Activated T-helper 9 cell treated with anti-CD3 and anti-CD28 coated beads, Interleukin-2, amount 50 U/mL, for 16 hours (primary cell): Measurements from ENCODE around the gene PPARGC1A.

Experiments
- DNase-seq: peaks from one replicate; pipeline ENCODE4 v3.0.0-alpha.2; 2020; ENCODE audit warnings: low read depth

Gene PPARGC1A, protein sequence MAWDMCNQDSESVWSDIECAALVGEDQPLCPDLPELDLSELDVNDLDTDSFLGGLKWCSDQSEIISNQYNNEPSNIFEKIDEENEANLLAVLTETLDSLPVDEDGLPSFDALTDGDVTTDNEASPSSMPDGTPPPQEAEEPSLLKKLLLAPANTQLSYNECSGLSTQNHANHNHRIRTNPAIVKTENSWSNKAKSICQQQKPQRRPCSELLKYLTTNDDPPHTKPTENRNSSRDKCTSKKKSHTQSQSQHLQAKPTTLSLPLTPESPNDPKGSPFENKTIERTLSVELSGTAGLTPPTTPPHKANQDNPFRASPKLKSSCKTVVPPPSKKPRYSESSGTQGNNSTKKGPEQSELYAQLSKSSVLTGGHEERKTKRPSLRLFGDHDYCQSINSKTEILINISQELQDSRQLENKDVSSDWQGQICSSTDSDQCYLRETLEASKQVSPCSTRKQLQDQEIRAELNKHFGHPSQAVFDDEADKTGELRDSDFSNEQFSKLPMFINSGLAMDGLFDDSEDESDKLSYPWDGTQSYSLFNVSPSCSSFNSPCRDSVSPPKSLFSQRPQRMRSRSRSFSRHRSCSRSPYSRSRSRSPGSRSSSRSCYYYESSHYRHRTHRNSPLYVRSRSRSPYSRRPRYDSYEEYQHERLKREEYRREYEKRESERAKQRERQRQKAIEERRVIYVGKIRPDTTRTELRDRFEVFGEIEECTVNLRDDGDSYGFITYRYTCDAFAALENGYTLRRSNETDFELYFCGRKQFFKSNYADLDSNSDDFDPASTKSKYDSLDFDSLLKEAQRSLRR

GRCh38 chr4:23889814-23890341 lies at the start of gene PPARGC1A:
Gene PPARGC1A, minus strand, starts transcription at chr4:23890047. Its CDS starts 90 bp downstream, at chr4:23889957.
- DNase-seq, result no peak

DNA sequence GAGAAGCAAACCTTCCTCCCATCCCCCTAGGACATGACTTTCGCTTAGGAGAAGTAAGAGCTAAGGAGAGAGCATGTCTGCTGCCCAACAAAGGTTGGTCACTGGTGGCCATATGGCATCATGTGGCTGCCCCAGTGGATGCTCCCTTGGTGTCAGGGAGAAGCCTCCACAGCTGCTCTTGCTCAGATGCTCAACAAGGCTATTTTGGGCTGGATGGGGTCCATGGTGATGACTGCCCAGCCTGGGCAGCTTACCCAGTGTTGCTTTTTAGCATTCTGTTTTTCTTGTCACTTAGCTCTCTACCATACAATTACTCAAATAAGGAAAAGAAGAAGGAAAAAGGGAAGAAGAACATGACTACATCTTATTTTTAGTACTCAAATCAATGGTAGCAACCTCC lies 48.9 kb upstream of the PPARGC1A start:
- no peak for DNase-seq

GRCh38 chr4:23937173-23937572 lies 47.3 kb upstream of the PPARGC1A start:
- DNase-seq, result no peak

GRCh38 chr4:23934915-23935314 lies 45.1 kb upstream of the PPARGC1A start:
- no peak for DNase-seq

DNA sequence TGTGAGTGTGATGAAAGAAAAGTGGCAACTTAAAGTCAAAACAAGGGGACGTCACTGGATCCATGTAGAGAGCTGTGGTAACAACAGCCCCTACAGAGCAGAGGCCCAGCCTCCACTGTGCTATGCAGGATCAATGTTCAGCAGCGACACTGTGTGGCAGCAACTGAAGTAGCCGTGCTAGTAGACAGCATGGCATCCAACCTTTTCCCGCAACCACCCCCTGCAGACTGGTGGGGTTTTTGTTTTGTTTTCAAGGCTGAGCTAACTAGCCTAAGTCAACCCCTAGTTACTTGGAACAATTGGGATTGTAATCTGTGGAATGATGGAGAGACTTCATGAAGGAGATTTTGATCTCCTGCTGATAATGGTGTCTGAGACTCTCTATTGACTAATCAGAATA lies 44.4 kb upstream of the PPARGC1A start:
- no peak for DNase-seq

- DNase-seq, result no peak
Observed at GRCh38 chr4:23932901-23933308, 43.1 kb upstream of the PPARGC1A start.

- no peak for DNase-seq
Observed at GRCh38 chr4:23932186-23932585, 42.3 kb upstream of the PPARGC1A start.

DNA sequence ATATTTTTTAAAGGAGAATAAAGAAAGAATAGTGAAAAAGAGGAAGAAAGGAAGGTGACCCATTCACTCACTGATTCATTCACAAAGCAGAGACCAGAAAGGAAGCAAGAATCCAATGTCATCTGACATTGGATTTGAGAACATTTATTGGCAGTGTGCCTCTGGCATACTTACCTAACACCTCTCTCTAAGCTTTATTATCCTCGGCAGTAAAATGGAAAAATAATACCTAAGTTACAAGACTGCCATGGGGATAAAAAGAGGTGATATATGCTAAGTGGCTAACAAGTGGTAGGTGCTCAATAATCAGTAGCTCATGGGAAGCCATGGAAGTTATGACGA lies 41.6 kb upstream of the PPARGC1A start:
- DNase-seq, result no peak

GRCh38 chr4:23930750-23931488 lies 41.1 kb upstream of the PPARGC1A start:
- DNase-seq, result no peak

DNA sequence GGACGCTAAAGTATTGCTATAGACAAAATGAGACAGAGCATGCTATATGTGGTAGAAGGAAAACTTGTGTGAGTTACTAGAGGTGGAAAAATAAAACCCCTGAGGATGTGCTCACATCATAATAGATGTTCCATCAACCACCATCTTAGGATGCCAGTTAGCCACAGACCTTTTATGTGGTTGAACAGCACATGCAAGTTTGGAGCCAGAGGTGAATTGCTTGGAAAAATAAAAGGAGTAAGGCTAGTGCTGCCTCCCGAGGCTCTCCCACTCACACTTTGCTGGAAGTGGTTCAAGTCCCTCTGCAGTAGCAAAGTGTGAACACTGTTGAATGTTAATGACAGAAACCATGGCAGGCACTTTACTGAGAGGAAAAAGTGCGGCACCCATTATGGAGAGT lies 39.4 kb upstream of the PPARGC1A start:
- no peak for DNase-seq

DNA sequence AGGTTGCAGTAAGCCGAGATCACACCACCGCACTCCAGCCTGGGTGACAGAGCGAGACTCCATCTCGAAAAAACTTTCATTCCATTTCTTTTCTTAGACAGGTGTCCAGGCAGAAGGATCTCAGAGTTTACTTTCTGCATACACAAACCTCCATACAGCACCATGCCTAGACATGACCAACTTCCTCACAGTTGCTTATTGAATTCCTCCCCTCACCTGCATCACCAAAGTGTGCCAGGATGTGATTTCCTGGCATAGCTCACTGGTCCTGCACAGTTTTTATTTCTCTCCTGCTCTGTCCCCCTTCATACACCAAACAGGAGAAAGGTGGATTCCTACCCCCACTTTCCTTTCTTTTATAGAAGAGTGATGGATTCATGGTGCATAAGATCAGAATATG lies 34.7 kb upstream of the PPARGC1A start:
- DNase-seq, result no peak

DNA sequence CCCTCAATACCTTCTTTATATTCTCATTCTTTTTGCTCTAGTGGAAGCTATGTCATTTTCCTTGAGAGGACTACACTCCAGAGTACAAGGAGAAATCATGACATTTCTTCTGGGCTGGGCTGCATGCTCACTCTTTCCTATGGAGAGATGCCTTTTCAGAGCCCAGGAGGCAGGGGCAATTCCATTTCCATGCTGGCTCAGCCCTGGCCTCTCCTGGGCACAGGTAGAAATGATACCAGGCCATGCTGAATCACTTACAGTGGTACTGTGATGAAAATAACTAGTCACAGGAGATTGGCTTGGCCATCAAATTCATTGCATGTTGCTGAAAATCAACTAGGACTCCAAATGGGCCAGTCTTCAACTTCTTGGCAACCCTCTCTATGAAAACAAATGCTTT lies 34.0 kb upstream of the PPARGC1A start:
- DNase-seq, result no peak

GRCh38 chr4:23923141-23923540 lies 33.3 kb upstream of the PPARGC1A start:
- no peak for DNase-seq

- no peak for DNase-seq
Observed at GRCh38 chr4:23922541-23923111, 32.8 kb upstream of the PPARGC1A start.

GRCh38 chr4:23922013-23922412 lies 32.2 kb upstream of the PPARGC1A start:
- no peak for DNase-seq

- no peak for DNase-seq
Observed at GRCh38 chr4:23921447-23921845, 31.6 kb upstream of the PPARGC1A start.

DNA sequence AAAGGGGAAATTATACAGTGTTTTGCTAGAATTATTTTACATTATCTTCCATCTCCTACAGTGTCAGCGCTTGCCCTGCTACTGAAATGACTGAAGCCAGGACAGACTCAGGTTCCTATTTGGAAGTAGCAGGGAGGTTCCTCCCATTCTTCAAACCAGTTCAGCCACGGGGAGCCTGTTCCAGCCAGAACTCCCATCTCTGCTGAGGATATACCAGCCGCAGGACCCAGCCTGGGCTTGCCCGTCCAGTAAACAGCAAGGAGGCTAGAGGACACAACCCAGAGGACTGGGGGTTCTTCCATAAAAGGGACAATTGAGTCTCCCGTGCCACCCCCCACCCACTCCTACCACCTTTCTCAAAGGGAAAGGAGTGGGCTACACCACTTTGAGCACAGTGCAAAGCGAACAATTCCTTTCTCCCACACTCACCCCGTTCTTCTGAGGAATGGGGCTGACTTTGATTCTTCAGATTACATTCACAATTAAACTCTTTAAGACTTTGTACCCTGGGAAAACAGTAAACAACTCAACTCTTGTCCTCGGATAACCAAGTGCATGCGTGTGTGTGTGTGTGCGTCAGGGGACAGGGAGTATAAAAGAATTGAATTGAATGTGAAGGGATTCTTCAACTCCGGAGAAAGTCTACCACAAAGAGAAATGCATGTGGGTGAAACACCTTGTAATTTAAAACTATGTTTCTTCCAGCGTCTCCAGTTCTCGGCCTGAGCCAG lies 31.0 kb upstream of the PPARGC1A start:
- DNase-seq, result no peak

- no peak for DNase-seq
Observed at GRCh38 chr4:23920296-23920695, 30.4 kb upstream of the PPARGC1A start.

DNA sequence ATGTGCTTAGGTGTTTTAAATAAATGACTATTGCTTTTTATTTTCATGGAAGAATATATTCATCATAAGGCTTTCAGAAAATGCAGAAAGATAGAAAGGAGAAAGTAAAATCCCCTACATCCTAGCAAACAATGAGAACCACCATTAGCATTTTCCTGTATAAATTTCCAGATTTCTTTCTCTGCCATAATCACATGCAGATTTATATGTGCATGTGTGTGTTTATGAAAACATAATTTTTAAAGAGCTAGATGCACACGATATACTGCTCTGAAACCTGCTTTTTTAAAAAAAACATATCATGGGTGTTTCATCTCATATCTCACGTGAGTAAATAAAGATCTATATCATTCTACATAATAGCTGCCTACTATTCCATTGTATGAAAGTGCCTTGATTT lies 26.4 kb upstream of the PPARGC1A start:
- no peak for DNase-seq

DNA sequence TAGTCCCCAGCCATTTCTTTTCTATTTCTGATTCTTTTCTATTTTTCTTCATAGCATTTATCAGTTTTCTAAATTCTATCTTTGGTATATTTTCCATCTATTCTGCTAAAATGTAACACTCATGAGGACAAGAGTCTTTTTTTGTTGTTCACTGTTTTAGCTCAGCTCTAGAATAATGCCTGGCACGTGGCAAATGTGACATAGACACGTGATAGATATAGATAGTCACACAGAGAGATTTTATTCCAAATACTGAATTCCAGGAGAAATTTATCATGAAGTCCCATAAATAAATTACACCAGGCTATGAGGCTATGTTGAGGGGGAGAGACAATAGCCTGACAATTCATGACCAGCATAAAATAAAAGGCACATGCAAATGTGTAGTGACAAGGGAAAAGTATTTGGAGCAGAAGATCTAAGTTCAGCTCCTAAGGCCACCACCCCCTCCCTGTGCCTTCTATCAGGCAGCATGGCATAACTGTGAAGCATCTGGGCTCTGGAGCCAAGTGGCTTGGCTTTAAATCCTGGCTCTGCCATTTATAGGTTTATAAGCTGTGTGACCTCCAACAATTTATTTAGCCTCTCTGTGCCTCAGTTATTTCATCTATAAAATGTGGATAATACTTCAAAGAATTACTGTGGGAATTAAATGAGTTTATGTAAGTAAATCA lies 25.7 kb upstream of the PPARGC1A start:
- DNase-seq, result no peak
